Fibroblast of pulmonary artery (primary cell): ENCODE data around the gene MDM4.
"Not testable (repeated sequence)": the region's sequence is repeated elsewhere in the genome, so short reads cannot be mapped to it uniquely, and the experiment has no call there.

Source experiments
- DNase-seq: peaks from one replicate; pipeline ENCODE4 v3.0.0-alpha.2; 2010; ENCODE audit warnings: low read depth
- H3K4me3 ChIP-seq: replicated peaks from 2 replicates; pipeline ENCODE4 v1.5.1; 2011; ENCODE audit warnings: low read depth, mild to moderate bottlenecking, control low read depth, low read length, moderate library complexity
- TF ChIP-seq, protein P1 (sequence below): IDR thresholded peaks from 2 replicates; pipeline ENCODE4 v1.5.1; 2011; ENCODE audit warnings: mild to moderate bottlenecking, control low read depth, low read length, inconsistent platforms; ENCODE audit errors: missing control alignments

Gene MDM4

DNA sequence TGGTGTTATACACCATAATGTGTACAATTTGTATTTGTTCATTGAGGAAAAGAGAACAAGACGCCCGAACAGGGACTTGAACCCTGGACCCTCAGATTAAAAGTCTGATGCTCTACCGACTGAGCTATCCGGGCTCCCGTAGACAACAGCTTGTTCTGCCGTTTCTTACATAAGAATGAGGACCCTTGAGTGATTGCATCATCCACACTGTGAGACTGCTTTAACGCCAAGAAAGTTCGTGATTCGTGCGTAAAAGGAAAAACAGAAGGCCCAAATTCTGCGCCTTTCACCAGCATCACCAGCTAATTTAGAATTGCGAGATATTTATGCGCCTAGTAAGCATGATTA, 9.3 kb upstream of the MDM4 start:
- TF ChIP-seq, protein P1, sequence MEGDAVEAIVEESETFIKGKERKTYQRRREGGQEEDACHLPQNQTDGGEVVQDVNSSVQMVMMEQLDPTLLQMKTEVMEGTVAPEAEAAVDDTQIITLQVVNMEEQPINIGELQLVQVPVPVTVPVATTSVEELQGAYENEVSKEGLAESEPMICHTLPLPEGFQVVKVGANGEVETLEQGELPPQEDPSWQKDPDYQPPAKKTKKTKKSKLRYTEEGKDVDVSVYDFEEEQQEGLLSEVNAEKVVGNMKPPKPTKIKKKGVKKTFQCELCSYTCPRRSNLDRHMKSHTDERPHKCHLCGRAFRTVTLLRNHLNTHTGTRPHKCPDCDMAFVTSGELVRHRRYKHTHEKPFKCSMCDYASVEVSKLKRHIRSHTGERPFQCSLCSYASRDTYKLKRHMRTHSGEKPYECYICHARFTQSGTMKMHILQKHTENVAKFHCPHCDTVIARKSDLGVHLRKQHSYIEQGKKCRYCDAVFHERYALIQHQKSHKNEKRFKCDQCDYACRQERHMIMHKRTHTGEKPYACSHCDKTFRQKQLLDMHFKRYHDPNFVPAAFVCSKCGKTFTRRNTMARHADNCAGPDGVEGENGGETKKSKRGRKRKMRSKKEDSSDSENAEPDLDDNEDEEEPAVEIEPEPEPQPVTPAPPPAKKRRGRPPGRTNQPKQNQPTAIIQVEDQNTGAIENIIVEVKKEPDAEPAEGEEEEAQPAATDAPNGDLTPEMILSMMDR = no peak
- peak overlapping the region; percentile 64 for H3K4me3 ChIP-seq

GRCh38 chr1:204507317-204508105, 8.7 kb upstream of the MDM4 start:
- peak; percentile 64 for DNase-seq

More for the DNA sequence above, 9.3 kb upstream of the MDM4 start:
- DNase-seq = peak; percentile 97

GRCh38 chr1:204509186-204509635, 7.0 kb upstream of the MDM4 start:
- TF ChIP-seq, protein P1 = no peak
- H3K4me3 ChIP-seq = no peak overlapping the region

More at GRCh38 chr1:204507317-204508105, 8.7 kb upstream of the MDM4 start:
- H3K4me3 ChIP-seq = peak overlapping the region; percentile 64
- TF ChIP-seq, protein P1 = no peak

GRCh38 chr1:204511366-204511765, 4.8 kb upstream of the MDM4 start:
- H3K4me3 ChIP-seq = no peak overlapping the region
- DNase-seq = no peak
- TF ChIP-seq, protein P1 = no peak

More at GRCh38 chr1:204509186-204509635, 7.0 kb upstream of the MDM4 start:
- DNase-seq = no peak

DNA sequence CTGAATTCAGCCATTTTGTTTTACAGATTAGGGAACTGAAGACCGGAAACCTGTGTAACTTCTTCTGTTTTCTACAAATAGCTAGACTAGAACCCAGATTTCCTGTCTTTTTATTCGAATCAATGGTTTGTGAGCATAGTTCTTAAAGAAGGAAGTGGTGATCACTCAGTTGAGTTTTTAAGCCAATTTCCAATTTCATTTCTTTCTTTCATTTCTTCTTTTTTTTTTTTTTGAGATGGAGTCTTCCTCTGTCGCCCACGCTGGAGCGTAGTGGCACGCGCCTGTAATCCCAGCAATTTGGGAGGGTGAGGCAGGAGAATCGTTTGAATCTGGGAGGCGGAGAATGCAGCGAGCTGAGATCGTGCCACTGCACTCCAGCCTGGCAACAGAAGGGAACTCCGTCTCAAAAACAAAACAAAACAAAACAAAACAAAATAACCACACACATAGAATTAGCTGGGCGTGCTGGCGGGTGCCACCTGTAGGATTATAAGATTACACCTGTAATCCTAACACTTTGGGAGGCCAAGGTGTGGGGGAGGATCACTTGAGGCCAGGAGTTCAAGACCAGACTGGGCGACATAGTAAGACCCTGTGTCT, 3.0 kb upstream of the MDM4 start:
- no peak for DNase-seq
- TF ChIP-seq, protein P1 = no peak
- H3K4me3 ChIP-seq = no peak overlapping the region

DNA sequence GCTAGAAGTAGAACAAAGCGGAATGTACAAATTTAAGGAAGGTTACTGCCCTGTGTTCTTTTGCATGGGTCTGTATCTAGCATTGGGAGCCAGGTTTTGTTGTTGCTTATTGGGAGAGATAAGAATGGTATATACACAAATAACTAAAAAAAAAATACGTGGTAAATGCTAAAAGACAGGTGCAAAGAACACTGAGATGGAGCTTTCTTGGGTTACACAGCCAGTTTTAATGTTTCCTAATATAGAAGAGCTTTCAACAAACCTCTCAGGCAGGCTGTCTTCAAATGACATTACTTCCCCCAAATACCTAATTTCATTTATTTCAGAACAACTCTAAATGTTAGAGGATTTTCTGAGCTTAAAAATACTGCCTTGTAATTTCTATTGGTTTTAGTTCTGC, 1.4 kb upstream of the MDM4 start:
- no peak overlapping the region for H3K4me3 ChIP-seq
- DNase-seq = no peak
- TF ChIP-seq, protein P1 = no peak

GRCh38 chr1:204517382-204517781, 1.2 kb downstream of the MDM4 start:
- peak overlapping the region; percentile 73 for H3K4me3 ChIP-seq
- not testable (repeated sequence) for DNase-seq
